ENCODE results near the gene FXYD7. TPM values are rescaled to one million over a fixed set of nuclear protein-coding genes. Genes with fewer than 3 reads are reported as not detected.
"Not testable (repeated sequence)": the region's sequence is repeated elsewhere in the genome, so short reads cannot be mapped to it uniquely, and the experiment has no call there.

FXYD7 gene
- total RNA-seq, 1 donor from 2014 or later: 3.4 TPM

DNA sequence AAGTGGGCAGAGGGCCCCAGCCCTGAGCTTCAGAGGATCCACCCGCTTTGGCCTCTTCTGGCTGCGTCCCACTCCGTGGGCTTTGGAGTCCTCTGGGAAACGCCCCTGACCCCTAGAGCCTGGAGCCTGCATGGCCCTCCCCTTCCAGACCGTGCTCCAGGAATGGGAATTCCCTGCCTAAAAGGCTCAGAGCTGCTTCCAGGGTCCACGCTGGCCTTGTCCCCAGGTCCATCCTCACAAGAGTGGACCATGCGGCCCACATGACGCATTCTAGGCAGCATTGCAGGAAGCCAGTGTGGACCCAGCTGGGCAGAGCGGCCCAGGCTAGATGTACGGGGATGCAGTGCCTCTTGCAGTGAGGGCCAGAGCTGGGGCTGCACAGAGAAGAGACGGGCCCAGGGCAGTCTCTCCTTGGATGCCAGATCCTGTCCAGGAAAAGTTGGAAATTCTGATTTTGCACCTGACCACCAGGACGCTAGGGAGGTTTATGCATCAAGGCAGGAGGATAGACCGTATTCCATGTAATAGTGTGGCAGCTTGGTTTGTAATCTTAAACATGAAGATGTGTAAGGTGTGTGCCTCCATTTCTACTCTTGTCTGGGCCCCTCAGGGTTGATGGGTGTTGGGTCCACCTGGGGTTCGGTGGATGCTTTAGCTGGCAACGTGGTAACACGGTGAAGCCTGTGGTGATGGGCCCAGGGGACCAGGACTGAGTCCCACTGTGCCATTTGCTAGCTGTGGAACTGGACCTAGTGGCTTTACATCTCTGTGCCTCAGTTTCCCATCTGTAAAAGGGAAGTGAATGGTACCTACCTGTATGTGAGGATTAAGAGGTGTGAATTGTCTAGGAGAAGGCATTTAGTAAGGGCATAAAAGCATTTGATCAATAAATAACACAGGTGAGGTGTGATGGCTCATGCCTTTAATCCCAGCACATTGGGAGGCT is 42.2 kb upstream of the FXYD7 start:
- no peak for TF ChIP-seq POLR2AphosphoS5 (IDR thresholded peaks at IDR 0.05; ENCODE audit: insufficient read depth in 1 of 2, low read depth in 1 of 2)
- TF ChIP-seq, protein P1, sequence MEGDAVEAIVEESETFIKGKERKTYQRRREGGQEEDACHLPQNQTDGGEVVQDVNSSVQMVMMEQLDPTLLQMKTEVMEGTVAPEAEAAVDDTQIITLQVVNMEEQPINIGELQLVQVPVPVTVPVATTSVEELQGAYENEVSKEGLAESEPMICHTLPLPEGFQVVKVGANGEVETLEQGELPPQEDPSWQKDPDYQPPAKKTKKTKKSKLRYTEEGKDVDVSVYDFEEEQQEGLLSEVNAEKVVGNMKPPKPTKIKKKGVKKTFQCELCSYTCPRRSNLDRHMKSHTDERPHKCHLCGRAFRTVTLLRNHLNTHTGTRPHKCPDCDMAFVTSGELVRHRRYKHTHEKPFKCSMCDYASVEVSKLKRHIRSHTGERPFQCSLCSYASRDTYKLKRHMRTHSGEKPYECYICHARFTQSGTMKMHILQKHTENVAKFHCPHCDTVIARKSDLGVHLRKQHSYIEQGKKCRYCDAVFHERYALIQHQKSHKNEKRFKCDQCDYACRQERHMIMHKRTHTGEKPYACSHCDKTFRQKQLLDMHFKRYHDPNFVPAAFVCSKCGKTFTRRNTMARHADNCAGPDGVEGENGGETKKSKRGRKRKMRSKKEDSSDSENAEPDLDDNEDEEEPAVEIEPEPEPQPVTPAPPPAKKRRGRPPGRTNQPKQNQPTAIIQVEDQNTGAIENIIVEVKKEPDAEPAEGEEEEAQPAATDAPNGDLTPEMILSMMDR (IDR thresholded peaks at IDR 0.05): no peak
- TF ChIP-seq POLR2A (IDR thresholded peaks at IDR 0.05): no peak
- H3K27me3 ChIP-seq: no peaks in the 10 kb centered on the region
- no peak overlapping the region for H3K27ac ChIP-seq
- intact Hi-C loops (cut with DNase I): no loop called here
- H3K9me3 ChIP-seq: no peaks in the 10 kb centered on the region
- H3K4me3 ChIP-seq: no peak overlapping the region
- H3K36me3 ChIP-seq: no peaks in the 10 kb centered on the region
- no peaks in the 10 kb centered on the region for H3K4me1 ChIP-seq
- no peak for DNase-seq (ENCODE audit: extremely low spot score in 2 of 2)

DNA sequence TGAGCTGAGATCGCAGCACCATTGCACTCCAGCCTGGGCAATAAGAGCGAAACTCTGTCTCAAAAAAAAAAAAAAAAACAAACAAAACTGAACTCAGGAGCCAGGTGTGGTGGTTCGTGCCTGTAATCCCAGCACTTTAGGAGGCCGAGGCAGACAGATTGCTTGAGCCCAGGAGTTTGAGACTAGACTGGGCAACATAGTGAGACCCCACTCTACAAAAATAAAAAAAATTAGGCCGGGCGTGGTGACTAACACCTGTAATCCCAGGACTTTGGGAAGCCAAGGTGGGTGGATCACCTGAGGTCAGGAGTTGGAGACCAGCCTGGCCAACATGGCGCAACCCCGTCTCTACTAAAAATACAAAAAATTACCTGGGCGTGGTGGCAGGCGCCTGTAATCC is 41.1 kb upstream of the FXYD7 start:
- DNase-seq (ENCODE audit: extremely low spot score in 2 of 2); H3K4me3 ChIP-seq; H3K27ac ChIP-seq; H3K4me1 ChIP-seq; H3K27me3 ChIP-seq; H3K9me3 ChIP-seq; intact Hi-C loops (cut with DNase I); H3K36me3 ChIP-seq: not testable (repeated sequence)

DNA sequence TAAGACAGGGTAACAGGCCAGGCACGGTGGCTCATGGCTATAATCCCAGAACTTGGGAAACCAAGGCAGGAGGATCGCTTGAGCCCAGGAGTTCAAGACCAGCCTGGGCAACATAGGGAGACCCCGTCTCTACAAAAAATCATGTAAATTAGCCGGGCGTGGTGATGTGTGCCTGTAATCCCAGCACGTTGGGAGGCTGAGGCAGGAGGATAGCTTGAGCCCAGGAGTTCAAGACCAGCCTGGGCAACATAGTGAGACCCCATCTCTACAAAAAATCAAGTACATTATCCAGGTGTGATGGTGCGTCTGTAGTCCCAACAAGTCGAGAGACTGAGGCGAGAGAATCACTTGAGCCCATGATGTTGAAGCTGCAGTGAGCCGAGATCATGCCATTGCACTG is 39.4 kb upstream of the FXYD7 start:
- DNase-seq (ENCODE audit: extremely low spot score in 2 of 2); H3K4me1 ChIP-seq; H3K27me3 ChIP-seq; H3K9me3 ChIP-seq; H3K36me3 ChIP-seq; H3K4me3 ChIP-seq; intact Hi-C loops (cut with DNase I); H3K27ac ChIP-seq: not testable (repeated sequence)

DNA sequence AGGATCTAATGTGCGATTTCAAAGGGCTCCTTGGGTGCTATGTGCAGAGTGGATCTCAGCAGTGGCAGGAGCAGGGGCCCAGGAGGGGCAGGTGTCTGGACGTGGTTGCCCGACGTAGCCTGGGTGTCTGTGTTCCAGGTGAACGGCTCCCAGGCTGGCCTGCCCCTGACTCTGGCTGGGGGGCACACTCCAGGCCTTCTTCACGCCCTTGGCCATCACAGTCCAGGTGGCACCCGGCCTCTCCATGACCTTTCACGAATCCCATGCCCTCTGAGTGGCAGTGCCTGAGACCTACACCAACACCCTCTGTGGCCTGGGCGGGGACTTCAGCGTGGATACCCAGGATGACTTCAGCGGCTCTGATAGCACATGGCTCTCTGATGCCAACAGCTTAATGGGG is 38.7 kb upstream of the FXYD7 start:
- Histone ChIP-seq H3K27me3 (no peaks in the 10 kb centered on the region), H3K27ac (no peak overlapping the region), H3K4me3 (no peak overlapping the region), H3K9me3 (no peaks in the 10 kb centered on the region), H3K36me3 (no peaks in the 10 kb centered on the region), H3K4me1 (no peaks in the 10 kb centered on the region)
- intact Hi-C loops (cut with DNase I): no loop called here
- no peak for TF ChIP-seq POLR2AphosphoS5 (IDR thresholded peaks at IDR 0.05; ENCODE audit: insufficient read depth in 1 of 2, low read depth in 1 of 2)
- no peak for TF ChIP-seq POLR2A (IDR thresholded peaks at IDR 0.05)
- TF ChIP-seq, protein P1 (IDR thresholded peaks at IDR 0.05): no peak
- DNase-seq (ENCODE audit: extremely low spot score in 2 of 2): no peak

DNA sequence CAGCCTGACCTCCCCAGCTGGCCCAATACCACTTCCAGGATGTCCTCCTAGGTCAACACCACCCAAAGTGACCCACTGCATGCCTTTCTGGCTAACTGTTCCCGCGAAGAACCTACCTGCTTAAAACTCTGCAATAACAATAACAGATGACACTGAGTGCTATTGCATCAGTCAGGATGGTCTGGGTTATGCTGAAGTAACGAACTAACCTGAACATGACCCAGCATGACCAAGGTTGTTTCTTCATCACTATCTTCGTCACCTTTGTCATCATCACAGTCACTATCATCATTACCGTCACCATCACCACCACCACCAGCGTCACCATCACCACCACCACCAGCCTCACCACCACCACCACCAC is 38.0 kb upstream of the FXYD7 start:
- Histone ChIP-seq H3K4me1 (no peaks in the 10 kb centered on the region), H3K27me3 (no peaks in the 10 kb centered on the region), H3K9me3 (no peaks in the 10 kb centered on the region), H3K36me3 (no peaks in the 10 kb centered on the region), H3K4me3 (no peak overlapping the region), H3K27ac (no peak overlapping the region)
- TF ChIP-seq POLR2AphosphoS5 (IDR thresholded peaks at IDR 0.05; ENCODE audit: insufficient read depth in 1 of 2, low read depth in 1 of 2) (no peak), POLR2A (IDR thresholded peaks at IDR 0.05) (no peak)
- TF ChIP-seq, protein P1 (IDR thresholded peaks at IDR 0.05): no peak
- intact Hi-C loops (cut with DNase I): no loop called here
- DNase-seq (ENCODE audit: extremely low spot score in 2 of 2): no peak
